Nephron progenitor cell (in vitro differentiated cells): ENCODE data around the gene RAC3.

Source experiments
- DNase-seq: peaks from one replicate; pipeline ENCODE4 v3.0.0; 2021
- H3K27ac Mint-ChIP-seq: 2 replicates; pipeline ENCODE4 v1.8.0; 2021; ENCODE audit warnings: mild to moderate bottlenecking, moderate library complexity, mixed read lengths
- H3K27me3 Mint-ChIP-seq: 2 replicates; pipeline ENCODE4 v1.8.0; 2021; ENCODE audit warnings: mild to moderate bottlenecking, low read depth, mixed read lengths; ENCODE audit not compliant: poor library complexity
- H3K36me3 Mint-ChIP-seq: 2 replicates; pipeline ENCODE4 v1.8.0; 2021; ENCODE audit warnings: low read depth, mixed read lengths
- H3K4me1 Mint-ChIP-seq: 2 replicates; pipeline ENCODE4 v1.8.0; 2021; ENCODE audit warnings: mixed read lengths
- H3K4me3 Mint-ChIP-seq: 2 replicates; pipeline ENCODE4 v1.8.0; 2021; ENCODE audit warnings: mild to moderate bottlenecking, moderate library complexity, mixed read lengths
- H3K9me3 Mint-ChIP-seq: 2 replicates; pipeline ENCODE4 v1.8.0; 2021; ENCODE audit warnings: mild to moderate bottlenecking, moderate library complexity, mixed read lengths
- CTCF ChIP-seq: fragments of 200-600 bp; sonication (generic); IDR thresholded peaks from 2 replicates; pipeline ENCODE4 v1.5.0; 2021; ENCODE audit warnings: antibody characterized with exemption

The RAC3 gene

GRCh38 chr17:82058855-82059249, 27.4 kb downstream of the RAC3 start:
- no peak for TF ChIP-seq CTCF
- Mint-ChIP-seq H3K9me3 (no peaks in the 10 kb centered on the region), H3K4me3 (no peak overlapping the region), H3K27me3 (no peaks in the 10 kb centered on the region), H3K36me3 (no peaks in the 10 kb centered on the region), H3K4me1 (no peaks in the 10 kb centered on the region), H3K27ac (peak overlapping the region; percentile 36)
- no peak for DNase-seq

GRCh38 chr17:82059272-82060000, 28.0 kb downstream of the RAC3 start:
- DNase-seq, result no peak
- no peaks in the 10 kb centered on the region for H3K27me3 Mint-ChIP-seq
- TF ChIP-seq CTCF, result no peak
- no peak overlapping the region for H3K4me3 Mint-ChIP-seq
- no peaks in the 10 kb centered on the region for H3K36me3 Mint-ChIP-seq
- H3K27ac Mint-ChIP-seq, result peak overlapping the region; percentile 68
- H3K9me3 Mint-ChIP-seq, result no peaks in the 10 kb centered on the region
- no peaks in the 10 kb centered on the region for H3K4me1 Mint-ChIP-seq

- no peaks in the 10 kb centered on the region for H3K36me3 Mint-ChIP-seq
- H3K4me1 Mint-ChIP-seq, result no peaks in the 10 kb centered on the region
- H3K9me3 Mint-ChIP-seq, result no peaks in the 10 kb centered on the region
- H3K4me3 Mint-ChIP-seq, result no peak overlapping the region
- DNase-seq, result no peak
- TF ChIP-seq CTCF, result no peak
- no peaks in the 10 kb centered on the region for H3K27me3 Mint-ChIP-seq
- H3K27ac Mint-ChIP-seq, result no peak overlapping the region
These were observed 28.5 kb downstream of the RAC3 start for GRCh38 chr17:82060001-82060380.

GRCh38 chr17:82060614-82061013, 29.1 kb downstream of the RAC3 start:
- H3K9me3 Mint-ChIP-seq, result no peaks in the 10 kb centered on the region
- no peaks in the 10 kb centered on the region for H3K27me3 Mint-ChIP-seq
- TF ChIP-seq CTCF, result no peak
- H3K27ac Mint-ChIP-seq, result no peak overlapping the region
- no peaks in the 10 kb centered on the region for H3K4me1 Mint-ChIP-seq
- H3K4me3 Mint-ChIP-seq, result no peak overlapping the region
- no peak for DNase-seq
- no peaks in the 10 kb centered on the region for H3K36me3 Mint-ChIP-seq

- no peaks in the 10 kb centered on the region for H3K9me3 Mint-ChIP-seq
These were observed 29.8 kb downstream of the RAC3 start for GRCh38 chr17:82061047-82061925.

More at GRCh38 chr17:82061047-82061925, 29.8 kb downstream of the RAC3 start:
- Mint-ChIP-seq H3K27me3 (no peaks in the 10 kb centered on the region), H3K27ac (no peak overlapping the region), H3K4me3 (no peak overlapping the region), H3K4me1 (peaks cover 3% of the 10 kb centered on the region), H3K36me3 (no peaks in the 10 kb centered on the region)
- no peak for DNase-seq
- no peak for TF ChIP-seq CTCF
